ENCODE measurements around the gene KRT24. TPM values are rescaled to one million over a fixed set of nuclear protein-coding genes. Genes with fewer than 3 reads are reported as not detected.

KRT24 gene
- total RNA-seq, 1 donor from 2014 or later: not detected

DNA sequence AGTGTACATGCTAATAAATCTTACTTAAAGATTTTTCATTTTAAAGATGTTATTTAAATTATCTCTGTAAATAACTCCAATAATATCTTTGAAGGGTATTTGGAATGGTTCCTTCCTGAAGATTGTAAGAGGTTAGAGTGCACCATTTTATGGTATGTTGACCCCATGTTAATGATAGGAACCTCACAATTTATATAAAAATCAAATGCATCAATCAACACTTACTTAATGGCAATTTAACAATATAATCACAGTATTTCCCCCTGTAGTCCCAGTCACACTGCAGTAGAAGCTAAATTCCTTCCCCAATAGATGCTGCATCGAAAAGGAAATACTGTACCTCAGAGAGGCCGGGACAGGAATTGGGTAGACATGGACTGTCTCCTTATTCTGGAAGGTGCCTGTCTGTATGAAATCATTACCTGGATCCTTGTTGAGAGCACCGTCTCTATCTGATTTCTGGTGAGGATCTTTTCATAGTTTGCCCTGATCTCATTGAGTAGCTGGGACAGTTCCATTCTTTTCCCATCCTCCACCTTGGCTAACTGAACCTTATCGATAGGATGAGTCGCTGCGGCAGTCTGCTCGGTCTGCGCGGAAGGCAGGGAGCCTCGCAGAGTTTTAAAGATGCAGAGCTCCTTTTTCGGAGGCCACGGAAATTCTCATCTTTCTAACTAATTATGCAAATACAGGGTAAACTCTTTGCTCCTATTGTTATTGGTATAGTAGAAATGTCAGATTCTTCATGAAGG lies 38.8 kb downstream of the KRT24 start, which contains the start of gene KRT222:
KRT222 (minus strand) TSS at position 596 of the 752 bp plus-strand sequence; CDS start at position 518, 78 bp downstream.
- no peak for DNase-seq (ENCODE audit: low read depth)
- peak within 1 kb of the TSS; percentile 66 for H3K4me3 ChIP-seq (ENCODE audit: low read depth, low read length)

DNA sequence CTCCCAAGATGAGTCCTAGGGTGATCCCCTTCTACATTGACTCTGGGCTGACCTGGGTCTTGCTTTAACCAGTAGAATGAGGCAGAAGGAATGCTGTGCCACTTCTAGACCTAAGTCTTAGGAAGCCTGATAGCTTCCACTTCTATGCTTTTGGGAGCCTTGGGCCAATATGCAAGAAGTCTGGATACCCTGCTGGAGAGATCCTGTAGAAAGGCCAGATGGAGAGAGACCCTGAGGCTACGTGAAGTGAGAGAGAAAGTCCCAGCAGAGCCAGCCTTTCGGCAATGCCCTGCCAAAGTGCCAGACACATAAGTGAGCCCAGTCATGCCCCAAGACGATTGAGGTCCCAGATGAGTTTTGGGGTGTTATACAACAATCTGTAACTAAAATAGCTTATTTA lies 40.3 kb downstream of the KRT24 start:
- TF ChIP-seq, protein P1, sequence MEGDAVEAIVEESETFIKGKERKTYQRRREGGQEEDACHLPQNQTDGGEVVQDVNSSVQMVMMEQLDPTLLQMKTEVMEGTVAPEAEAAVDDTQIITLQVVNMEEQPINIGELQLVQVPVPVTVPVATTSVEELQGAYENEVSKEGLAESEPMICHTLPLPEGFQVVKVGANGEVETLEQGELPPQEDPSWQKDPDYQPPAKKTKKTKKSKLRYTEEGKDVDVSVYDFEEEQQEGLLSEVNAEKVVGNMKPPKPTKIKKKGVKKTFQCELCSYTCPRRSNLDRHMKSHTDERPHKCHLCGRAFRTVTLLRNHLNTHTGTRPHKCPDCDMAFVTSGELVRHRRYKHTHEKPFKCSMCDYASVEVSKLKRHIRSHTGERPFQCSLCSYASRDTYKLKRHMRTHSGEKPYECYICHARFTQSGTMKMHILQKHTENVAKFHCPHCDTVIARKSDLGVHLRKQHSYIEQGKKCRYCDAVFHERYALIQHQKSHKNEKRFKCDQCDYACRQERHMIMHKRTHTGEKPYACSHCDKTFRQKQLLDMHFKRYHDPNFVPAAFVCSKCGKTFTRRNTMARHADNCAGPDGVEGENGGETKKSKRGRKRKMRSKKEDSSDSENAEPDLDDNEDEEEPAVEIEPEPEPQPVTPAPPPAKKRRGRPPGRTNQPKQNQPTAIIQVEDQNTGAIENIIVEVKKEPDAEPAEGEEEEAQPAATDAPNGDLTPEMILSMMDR (conservative IDR thresholded peaks at IDR 0.05; ENCODE audit: low read depth, low read length): no peak
- H3K4me3 ChIP-seq (ENCODE audit: low read depth, low read length): no peak overlapping the region
- DNase-seq (ENCODE audit: low read depth): no peak

More for the DNA sequence above, 38.8 kb downstream of the KRT24 start, which contains the start of gene KRT222:
- TF ChIP-seq, protein P1 (conservative IDR thresholded peaks at IDR 0.05; ENCODE audit: low read depth, low read length): no peak

DNA sequence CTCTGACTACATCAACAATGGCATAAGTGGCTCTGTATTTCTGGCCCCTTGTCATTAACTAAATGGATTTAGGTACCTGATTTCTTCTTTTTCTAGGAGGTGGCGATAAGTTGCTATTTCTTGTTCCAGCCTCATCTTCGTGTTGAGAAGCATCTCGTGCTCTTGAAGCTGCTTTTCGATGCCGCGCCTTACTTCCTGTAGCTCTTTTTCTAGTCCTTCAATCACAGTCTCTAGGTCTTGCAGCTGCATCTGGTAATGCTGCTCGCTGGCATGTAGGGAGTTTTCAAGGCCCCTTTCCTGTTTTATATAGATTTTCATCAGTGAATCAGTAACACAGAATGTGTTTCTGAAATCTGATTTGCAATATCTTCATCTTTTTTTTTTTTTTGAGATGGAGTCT lies 43.6 kb downstream of the KRT24 start:
- TF ChIP-seq, protein P1 (conservative IDR thresholded peaks at IDR 0.05; ENCODE audit: low read depth, low read length): no peak
- DNase-seq (ENCODE audit: low read depth): no peak

DNA sequence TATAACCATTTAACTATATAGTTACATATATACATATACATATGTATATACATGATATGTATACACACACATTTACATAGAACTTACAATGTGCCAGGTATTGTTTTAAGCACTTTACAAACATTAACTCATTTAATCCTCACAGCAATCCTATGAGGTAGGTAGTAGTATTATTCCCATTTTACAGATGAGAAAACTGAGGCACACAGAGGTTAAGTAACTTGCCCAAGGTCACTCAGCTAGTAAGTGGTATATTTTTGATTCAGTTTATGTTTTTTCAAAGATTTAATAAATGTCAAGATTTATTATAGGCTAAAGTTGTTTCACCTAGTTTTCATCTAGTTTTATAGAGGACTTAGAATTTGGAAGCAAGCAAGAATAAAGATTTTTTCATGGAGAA lies 45.2 kb downstream of the KRT24 start:
- DNase-seq (ENCODE audit: low read depth): no peak
- no peak overlapping the region for H3K4me3 ChIP-seq (ENCODE audit: low read depth, low read length)
- TF ChIP-seq, protein P1 (conservative IDR thresholded peaks at IDR 0.05; ENCODE audit: low read depth, low read length): no peak

More for the DNA sequence above, 43.6 kb downstream of the KRT24 start:
- H3K4me3 ChIP-seq (ENCODE audit: low read depth, low read length): no peak overlapping the region

DNA sequence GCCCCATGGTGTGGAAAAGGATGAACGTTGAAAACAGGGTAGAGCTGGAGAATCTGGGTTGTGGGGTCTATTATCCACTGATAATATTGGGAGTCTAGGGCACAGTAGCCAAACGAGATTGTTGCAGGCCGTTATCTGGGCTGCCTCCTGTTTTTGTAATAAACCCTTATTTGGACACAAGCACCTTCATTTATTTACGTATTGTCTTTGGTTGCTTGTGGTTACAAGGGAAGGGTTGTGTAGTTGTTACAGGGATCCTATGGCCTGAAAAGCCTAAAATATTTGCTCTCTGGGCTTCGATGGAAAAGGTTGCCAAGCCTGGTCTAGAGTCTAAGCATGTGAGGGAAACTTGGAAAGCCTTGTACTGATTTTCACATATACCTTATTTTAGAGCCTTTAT lies 51.6 kb downstream of the KRT24 start:
- no peak for DNase-seq (ENCODE audit: low read depth)
- TF ChIP-seq, protein P1 (conservative IDR thresholded peaks at IDR 0.05; ENCODE audit: low read depth, low read length): no peak
- H3K4me3 ChIP-seq (ENCODE audit: low read depth, low read length): no peak overlapping the region

DNA sequence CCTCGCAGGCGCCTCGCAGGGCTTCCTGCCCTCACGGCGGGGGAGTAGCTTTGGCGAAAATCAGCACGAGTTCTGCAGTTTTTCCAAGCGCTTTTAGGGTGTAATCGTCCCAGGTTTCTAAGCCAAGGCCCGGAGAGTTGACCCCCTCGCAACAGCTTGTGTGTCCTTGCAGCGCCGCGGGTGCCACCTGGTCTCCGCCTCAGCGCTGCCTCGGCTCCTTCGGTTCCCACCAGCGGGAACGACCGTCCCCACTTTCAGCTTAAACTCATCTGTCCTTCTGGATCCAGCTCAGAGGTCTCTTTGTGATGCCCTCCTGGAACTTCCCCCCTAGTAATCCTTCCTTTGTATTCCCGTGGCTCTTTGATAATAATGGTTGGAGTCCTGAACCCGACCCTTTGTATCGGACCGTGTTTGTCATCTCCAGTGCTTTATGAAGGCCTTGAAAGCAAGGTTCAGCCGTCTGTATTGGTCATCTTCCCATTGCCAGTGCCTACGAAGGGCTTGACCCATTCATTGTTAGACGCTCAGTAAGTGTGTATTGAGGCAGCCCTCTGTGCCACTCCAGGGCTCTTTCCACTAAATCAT lies 55.1 kb downstream of the KRT24 start:
- TF ChIP-seq, protein P1 (conservative IDR thresholded peaks at IDR 0.05; ENCODE audit: low read depth, low read length): no peak
- no peak for DNase-seq (ENCODE audit: low read depth)
- H3K4me3 ChIP-seq (ENCODE audit: low read depth, low read length): peak overlapping the region; percentile 96

Other genes starting within 250 kb of the KRT24 start
- gene TNS4, start 202.1 kb downstream of the KRT24 start, total RNA-seq: 0.51 TPM in 1 of 2 replicates, not detected in the other
- not detected in 2 replicates for gene CCR7, start 138.3 kb downstream of the KRT24 start, total RNA-seq
- gene SMARCE1, start 55.9 kb downstream of the KRT24 start, total RNA-seq: 118 and 123 TPM in 2 replicates
- not detected in 2 replicates for gene KRT222, start 38.6 kb downstream of the KRT24 start, total RNA-seq
- gene KRT25, start 51.6 kb upstream of the KRT24 start, total RNA-seq: 0.17 TPM in 1 of 2 replicates, not detected in the other
- gene KRT26, start 68.4 kb upstream of the KRT24 start, total RNA-seq: not detected in 2 replicates
- gene KRT27, start 78.8 kb upstream of the KRT24 start, total RNA-seq: not detected in 2 replicates
- gene KRT28, start 96.2 kb upstream of the KRT24 start, total RNA-seq: not detected in 2 replicates
- 10.8 and 22.6 TPM in 2 replicates for gene KRT10, start 118.9 kb upstream of the KRT24 start, total RNA-seq
- gene KRT12, start 163.5 kb upstream of the KRT24 start, total RNA-seq: not detected in 2 replicates
- gene KRT20, start 181.5 kb upstream of the KRT24 start, total RNA-seq: not detected in 2 replicates
- gene KRT23, start 233.9 kb upstream of the KRT24 start, total RNA-seq: 13.4 and 17.1 TPM in 2 replicates